Measurements from ENCODE around the gene GH1. TPM values are rescaled to one million over a fixed set of nuclear protein-coding genes. Genes with fewer than 3 reads are reported as not detected.

GH1 gene
- total RNA-seq, 1 donor from 2014 or later: not detected

DNA sequence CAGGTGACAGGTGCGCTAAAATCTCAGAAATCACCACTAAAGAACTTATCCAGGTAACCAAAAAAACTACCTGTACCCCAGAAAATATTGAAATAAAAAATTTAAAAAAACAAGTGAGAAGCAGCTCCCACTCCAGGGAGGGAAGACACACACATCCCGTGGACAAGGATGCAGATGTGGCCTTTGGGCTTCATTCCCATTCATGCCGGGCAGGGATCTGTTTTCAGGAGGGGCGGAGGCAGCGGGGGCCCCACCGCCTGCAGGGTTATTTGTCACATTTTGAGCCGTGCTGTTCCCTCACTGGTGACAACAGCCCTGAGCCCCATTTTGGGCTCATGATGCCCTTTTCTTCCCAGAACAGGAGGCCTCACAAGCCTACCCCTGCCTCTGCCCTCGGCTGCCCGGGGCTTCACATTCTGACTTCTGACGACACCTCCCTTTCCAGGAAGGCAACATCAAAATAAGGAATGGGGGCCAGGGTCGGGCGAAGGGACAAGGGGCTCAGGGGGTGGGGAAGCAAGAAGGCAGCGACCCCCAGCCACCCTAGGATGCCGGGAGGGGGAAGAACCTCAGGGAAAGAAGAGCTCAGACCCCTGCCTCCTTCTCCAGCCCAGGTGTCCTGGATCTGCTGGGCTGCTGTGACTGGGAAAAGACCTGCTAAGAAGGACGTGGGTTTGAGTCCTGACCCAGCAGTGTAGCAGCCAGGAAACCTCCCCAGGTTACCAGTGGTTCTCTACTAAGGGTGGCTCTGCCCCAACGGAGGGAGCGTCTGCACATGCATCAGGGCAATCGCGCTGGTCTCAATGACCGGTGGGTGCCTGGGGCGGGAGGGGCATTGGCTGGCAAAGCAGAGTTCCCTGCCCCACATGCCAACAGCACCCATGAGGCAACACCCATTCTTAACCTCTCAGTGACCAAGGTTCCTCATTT, 15.8 kb upstream of the GH1 start:
- no peaks in the 10 kb centered on the region for H3K9me3 Mint-ChIP-seq (ENCODE audit: low read depth)
- TF ChIP-seq, protein P1, sequence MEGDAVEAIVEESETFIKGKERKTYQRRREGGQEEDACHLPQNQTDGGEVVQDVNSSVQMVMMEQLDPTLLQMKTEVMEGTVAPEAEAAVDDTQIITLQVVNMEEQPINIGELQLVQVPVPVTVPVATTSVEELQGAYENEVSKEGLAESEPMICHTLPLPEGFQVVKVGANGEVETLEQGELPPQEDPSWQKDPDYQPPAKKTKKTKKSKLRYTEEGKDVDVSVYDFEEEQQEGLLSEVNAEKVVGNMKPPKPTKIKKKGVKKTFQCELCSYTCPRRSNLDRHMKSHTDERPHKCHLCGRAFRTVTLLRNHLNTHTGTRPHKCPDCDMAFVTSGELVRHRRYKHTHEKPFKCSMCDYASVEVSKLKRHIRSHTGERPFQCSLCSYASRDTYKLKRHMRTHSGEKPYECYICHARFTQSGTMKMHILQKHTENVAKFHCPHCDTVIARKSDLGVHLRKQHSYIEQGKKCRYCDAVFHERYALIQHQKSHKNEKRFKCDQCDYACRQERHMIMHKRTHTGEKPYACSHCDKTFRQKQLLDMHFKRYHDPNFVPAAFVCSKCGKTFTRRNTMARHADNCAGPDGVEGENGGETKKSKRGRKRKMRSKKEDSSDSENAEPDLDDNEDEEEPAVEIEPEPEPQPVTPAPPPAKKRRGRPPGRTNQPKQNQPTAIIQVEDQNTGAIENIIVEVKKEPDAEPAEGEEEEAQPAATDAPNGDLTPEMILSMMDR (IDR thresholded peaks at IDR 0.05): no peak
- H3K36me3 Mint-ChIP-seq (ENCODE audit: low read depth): no peaks in the 10 kb centered on the region
- H3K27me3 Mint-ChIP-seq (ENCODE audit: low read depth): peaks cover 14% of the 10 kb centered on the region
- no peak overlapping the region for H3K27ac Mint-ChIP-seq (ENCODE audit: unreplicated experiment)
- no peaks in the 10 kb centered on the region for H3K4me1 Mint-ChIP-seq (ENCODE audit: low read depth)
- no peak for DNase-seq (ENCODE audit: low spot score)
- no peak overlapping the region for H3K4me3 Mint-ChIP-seq (ENCODE audit: unreplicated experiment)

DNA sequence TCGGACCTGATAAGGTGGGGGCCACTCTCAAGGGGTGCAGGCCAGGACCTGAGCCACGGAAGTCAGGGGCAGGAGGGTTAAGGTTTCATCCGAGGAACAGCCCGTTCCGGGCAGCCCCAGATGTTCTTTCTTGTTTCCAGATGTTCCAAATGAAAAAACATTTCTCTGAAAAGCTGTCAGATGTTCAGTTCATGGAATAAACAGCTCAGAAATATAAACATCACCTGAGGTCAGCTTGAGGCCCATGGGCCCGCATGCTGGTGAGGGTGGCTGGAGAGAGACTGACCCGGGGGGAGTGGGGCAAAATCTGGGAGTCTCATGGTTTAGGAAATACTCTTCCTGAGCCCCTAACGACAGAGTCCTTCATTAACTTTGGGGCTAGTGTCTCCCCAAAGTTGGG, 15.0 kb upstream of the GH1 start:
- Mint-ChIP-seq H3K9me3 (ENCODE audit: low read depth) (no peaks in the 10 kb centered on the region), H3K36me3 (ENCODE audit: low read depth) (no peaks in the 10 kb centered on the region), H3K27ac (ENCODE audit: unreplicated experiment) (no peak overlapping the region), H3K4me1 (ENCODE audit: low read depth) (no peaks in the 10 kb centered on the region), H3K4me3 (ENCODE audit: unreplicated experiment) (no peak overlapping the region), H3K27me3 (ENCODE audit: low read depth) (peaks cover 14% of the 10 kb centered on the region)
- no peak for DNase-seq (ENCODE audit: low spot score)
- TF ChIP-seq, protein P1 (IDR thresholded peaks at IDR 0.05): no peak

DNA sequence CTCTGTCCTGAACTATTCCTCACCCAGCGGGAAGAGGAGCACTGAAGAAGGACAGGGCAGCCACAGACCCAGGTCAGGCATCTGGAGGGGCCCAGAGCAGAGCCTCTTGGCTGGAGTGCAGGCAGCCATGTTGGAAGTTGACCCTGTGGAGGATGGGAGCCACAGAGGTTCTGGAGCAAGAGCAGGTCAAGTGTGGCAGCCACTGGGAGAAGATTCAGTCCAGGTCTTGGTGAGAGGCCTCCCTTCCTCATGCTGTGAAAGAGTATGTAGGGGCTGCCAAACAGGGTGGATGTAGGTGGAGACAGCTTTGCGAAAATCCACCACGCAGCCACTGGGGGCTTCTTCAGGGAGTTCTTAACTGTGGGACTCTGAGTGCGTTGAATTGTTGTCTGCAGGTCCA, 14.1 kb upstream of the GH1 start:
- H3K4me3 Mint-ChIP-seq (ENCODE audit: unreplicated experiment): no peak overlapping the region
- TF ChIP-seq, protein P1 (IDR thresholded peaks at IDR 0.05): no peak
- H3K27ac Mint-ChIP-seq (ENCODE audit: unreplicated experiment): peak overlapping the region; percentile 22
- H3K4me1 Mint-ChIP-seq (ENCODE audit: low read depth): no peaks in the 10 kb centered on the region
- no peaks in the 10 kb centered on the region for H3K9me3 Mint-ChIP-seq (ENCODE audit: low read depth)
- H3K27me3 Mint-ChIP-seq (ENCODE audit: low read depth): peaks cover 14% of the 10 kb centered on the region
- no peak for DNase-seq (ENCODE audit: low spot score)
- no peaks in the 10 kb centered on the region for H3K36me3 Mint-ChIP-seq (ENCODE audit: low read depth)

DNA sequence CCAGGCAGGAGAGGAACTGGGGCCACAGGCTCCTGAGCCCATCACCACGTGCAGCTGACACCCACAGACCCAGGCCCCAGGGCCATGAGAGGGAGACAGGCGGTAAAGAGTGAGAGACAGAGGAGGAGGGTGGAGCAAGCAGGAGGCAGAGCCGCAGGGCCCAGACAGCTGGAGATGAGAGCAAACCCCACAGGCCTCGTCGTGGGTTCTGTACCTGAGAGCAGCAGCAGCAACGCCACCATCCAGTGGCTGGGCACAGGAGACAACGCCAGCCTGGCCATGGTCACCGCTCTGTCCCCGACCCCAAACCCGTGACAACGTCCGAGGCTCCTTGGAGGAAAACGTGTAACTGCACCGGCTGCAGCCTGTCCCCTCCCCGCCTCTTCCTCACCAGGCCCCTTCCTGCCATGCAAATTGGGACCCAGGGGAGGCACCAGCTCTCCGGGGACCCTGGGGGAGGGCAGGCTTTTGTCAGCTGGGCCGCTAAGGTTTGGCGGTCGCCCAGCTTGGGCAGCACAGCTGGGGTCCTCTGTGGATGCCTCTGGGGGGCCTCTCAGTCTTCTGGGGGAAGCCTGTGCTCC, 13.4 kb upstream of the GH1 start, which contains the start of gene CD79B:
Gene CD79B (minus strand): TSS at position 351 of the 581 bp plus-strand sequence. CDS start 70 bp downstream, at position 281.
- Mint-ChIP-seq H3K4me3 (ENCODE audit: unreplicated experiment) (no peak within 1 kb of the TSS), H3K4me1 (ENCODE audit: low read depth) (no peaks in the 10 kb centered on the region), H3K27me3 (ENCODE audit: low read depth) (peaks cover 14% of the 10 kb centered on the region), H3K36me3 (ENCODE audit: low read depth) (no peaks in the 10 kb centered on the region), H3K9me3 (ENCODE audit: low read depth) (no peaks in the 10 kb centered on the region), H3K27ac (ENCODE audit: unreplicated experiment) (peak within 1 kb of the TSS; percentile 45)
- TF ChIP-seq, protein P1 (IDR thresholded peaks at IDR 0.05): no peak
- no peak for DNase-seq (ENCODE audit: low spot score)

DNA sequence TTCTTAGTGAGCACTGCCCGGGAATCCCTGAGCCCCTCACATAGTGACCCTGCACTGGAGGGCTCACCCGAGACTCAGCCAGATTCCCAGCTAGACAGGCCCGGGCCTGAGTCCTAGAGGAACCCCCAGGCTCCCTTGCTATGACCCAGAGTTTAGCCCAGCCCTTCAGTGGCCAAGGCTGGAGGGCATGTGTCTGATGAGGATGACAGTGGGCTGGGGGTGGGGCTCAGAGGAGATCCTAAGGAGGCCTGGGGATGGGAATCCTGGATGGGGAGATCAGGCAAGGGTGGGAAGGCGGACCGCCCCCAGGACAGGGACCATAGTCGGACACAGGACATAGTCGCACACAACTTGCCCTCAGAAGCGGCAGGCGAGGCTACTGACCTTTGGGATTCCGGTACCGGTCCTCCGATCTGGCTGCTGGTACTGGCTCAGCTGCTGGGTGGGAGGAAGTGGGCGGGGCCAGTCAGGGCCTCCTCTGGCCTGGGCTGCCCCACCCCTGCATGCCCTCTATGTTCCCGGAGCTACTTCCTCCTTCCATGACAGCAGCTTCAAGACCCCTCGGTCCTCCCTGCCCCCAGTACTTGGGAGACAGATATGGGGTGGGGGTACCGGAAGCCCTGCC, 12.4 kb upstream of the GH1 start:
- H3K27ac Mint-ChIP-seq (ENCODE audit: unreplicated experiment): no peak overlapping the region

More for the DNA sequence above, 12.4 kb upstream of the GH1 start:
- Mint-ChIP-seq H3K36me3 (ENCODE audit: low read depth) (no peaks in the 10 kb centered on the region), H3K4me1 (ENCODE audit: low read depth) (no peaks in the 10 kb centered on the region), H3K27me3 (ENCODE audit: low read depth) (peaks cover 10% of the 10 kb centered on the region), H3K9me3 (ENCODE audit: low read depth) (no peaks in the 10 kb centered on the region), H3K4me3 (ENCODE audit: unreplicated experiment) (no peak overlapping the region)
- TF ChIP-seq, protein P1 (IDR thresholded peaks at IDR 0.05): no peak
- no peak for DNase-seq (ENCODE audit: low spot score)
